HEK293 (cell line): Measurements from ENCODE around the gene RSPRY1.

Source experiments
- CTCF ChIA-PET: fragments of 350-600 bp; formaldehyde crosslinking; extraction: SDS; loops from one replicate; lab custom pipeline; 2021; ENCODE audit warnings: antibody characterized with exemption; lab: Yijun Ruan, JAX
- POLR2A ChIA-PET: fragments of 300-600 bp; formaldehyde crosslinking; extraction: SDS; loops from one replicate; lab custom pipeline; 2020; ENCODE audit warnings: antibody characterized with exemption, inconsistent platforms; lab: Yijun Ruan, JAX
- H3K27ac ChIP-seq: fragments of 200-500 bp; sonication (Bioruptor generic); 2 replicates; pipeline ENCODE4 v1.5.1; 2014; ENCODE audit warnings: low read depth, low read length, control low read depth, inconsistent platforms; ENCODE audit errors: extremely low read depth
- H3K36me3 ChIP-seq, 2 experiments: fragments of 200-500 bp in 1 of 2; sonication (Bioruptor generic) in 1 of 2; 1 replicate in 1 of 2; 2 replicates in 1 of 2; pipeline ENCODE4 v1.5.1; 2014 to 2017; ENCODE audit warnings: inconsistent platforms in 2 of 2, low read length in 2 of 2; ENCODE audit not compliant: control insufficient read depth in 2 of 2, insufficient read depth in 1 of 2
- H3K4me1 ChIP-seq: fragments of 200-500 bp; sonication (Bioruptor generic); 2 replicates; pipeline ENCODE4 v1.5.1; 2014; ENCODE audit warnings: mild to moderate bottlenecking, low read length, inconsistent platforms; ENCODE audit not compliant: control insufficient read depth, insufficient read depth
- H3K4me3 ChIP-seq: 2 replicates; pipeline ENCODE4 v1.5.1; 2011; ENCODE audit warnings: low read depth, mild to moderate bottlenecking, control low read depth, low read length, moderate library complexity
- H3K9me3 ChIP-seq: fragments of 200-500 bp; sonication (Bioruptor generic); 2 replicates; pipeline ENCODE4 v1.5.1; 2014; ENCODE audit warnings: low read depth, low read length, inconsistent platforms; ENCODE audit not compliant: control insufficient read depth, insufficient read depth
- BCL11B ChIP-seq: fragments of 450-650 bp; formaldehyde crosslinking; IDR thresholded peaks from 2 replicates; pipeline ENCODE4 v1.5.1; 2016; ENCODE audit warnings: low read depth, missing biosample characterization, missing genetic modification characterization
- KLF16 ChIP-seq: fragments of 450-650 bp; formaldehyde crosslinking; IDR thresholded peaks from 2 replicates; pipeline ENCODE4 v1.5.1; 2017; ENCODE audit warnings: missing biosample characterization, missing genetic modification characterization
- KLF17 ChIP-seq: fragments of 450-650 bp; formaldehyde crosslinking; IDR thresholded peaks from 2 replicates; pipeline ENCODE4 v1.5.1; 2016; ENCODE audit warnings: missing biosample characterization, missing genetic modification characterization
- SP2 ChIP-seq: fragments of 450-650 bp; formaldehyde crosslinking; IDR thresholded peaks from 2 replicates; pipeline ENCODE4 v1.5.1; 2016; ENCODE audit warnings: missing biosample characterization, missing genetic modification characterization
- YY2 ChIP-seq: fragments of 450-650 bp; formaldehyde crosslinking; IDR thresholded peaks from 2 replicates; pipeline ENCODE4 v1.5.1; 2016; ENCODE audit warnings: missing biosample characterization, missing genetic modification characterization
- ZBTB1 ChIP-seq: fragments of 450-650 bp; formaldehyde crosslinking; IDR thresholded peaks from 2 replicates; pipeline ENCODE4 v1.5.1; 2016; ENCODE audit warnings: missing biosample characterization, missing genetic modification characterization
- ZBTB44 ChIP-seq: fragments of 450-650 bp; IDR thresholded peaks from 2 replicates; pipeline ENCODE4 v1.5.1; 2018; ENCODE audit warnings: missing biosample characterization, mild to moderate bottlenecking, missing genetic modification characterization
- ZBTB7A ChIP-seq: fragments of 450-650 bp; formaldehyde crosslinking; IDR thresholded peaks from 2 replicates; pipeline ENCODE4 v1.5.1; 2016; ENCODE audit warnings: low read depth, missing biosample characterization, missing genetic modification characterization
- ZFP3 ChIP-seq: fragments of 450-650 bp; formaldehyde crosslinking; IDR thresholded peaks from 2 replicates; pipeline ENCODE4 v1.5.1; 2016; ENCODE audit warnings: low read depth, missing biosample characterization, missing genetic modification characterization
- ZNF10 ChIP-seq: fragments of 450-650 bp; formaldehyde crosslinking; IDR thresholded peaks from 2 replicates; pipeline ENCODE4 v1.5.1; 2017; ENCODE audit warnings: missing biosample characterization, missing genetic modification characterization
- ZNF155 ChIP-seq: fragments of 450-650 bp; formaldehyde crosslinking; IDR thresholded peaks from 2 replicates; pipeline ENCODE4 v1.5.1; 2016; ENCODE audit warnings: missing biosample characterization, missing genetic modification characterization
- ZNF157 ChIP-seq: fragments of 450-650 bp; formaldehyde crosslinking; IDR thresholded peaks from 2 replicates; pipeline ENCODE4 v1.5.1; 2016; ENCODE audit warnings: missing biosample characterization, missing genetic modification characterization
- ZNF211 ChIP-seq: fragments of 450-650 bp; formaldehyde crosslinking; IDR thresholded peaks from 2 replicates; pipeline ENCODE4 v1.5.1; 2016; ENCODE audit warnings: low read depth, missing biosample characterization, missing genetic modification characterization
- ZNF266 ChIP-seq: fragments of 450-650 bp; formaldehyde crosslinking; IDR thresholded peaks from 2 replicates; pipeline ENCODE4 v1.5.1; 2016; ENCODE audit warnings: missing biosample characterization, missing genetic modification characterization, low read depth
- ZNF416 ChIP-seq: fragments of 450-650 bp; formaldehyde crosslinking; IDR thresholded peaks from 2 replicates; pipeline ENCODE4 v1.5.1; 2016; ENCODE audit warnings: missing biosample characterization, missing genetic modification characterization
- ZNF423 ChIP-seq: fragments of 450-650 bp; formaldehyde crosslinking; IDR thresholded peaks from 2 replicates; pipeline ENCODE4 v1.5.1; 2016; ENCODE audit warnings: missing biosample characterization, missing genetic modification characterization
- ZNF426 ChIP-seq: fragments of 450-650 bp; formaldehyde crosslinking; IDR thresholded peaks from 2 replicates; pipeline ENCODE4 v1.5.1; 2017; ENCODE audit warnings: missing biosample characterization, missing genetic modification characterization, mild to moderate bottlenecking, inconsistent platforms, moderate library complexity
- ZNF530 ChIP-seq: fragments of 450-650 bp; formaldehyde crosslinking; IDR thresholded peaks from 2 replicates; pipeline ENCODE4 v1.5.1; 2016; ENCODE audit warnings: low read depth, missing biosample characterization, missing genetic modification characterization
- ZNF580 ChIP-seq: fragments of 450-650 bp; formaldehyde crosslinking; IDR thresholded peaks from 2 replicates; pipeline ENCODE4 v1.5.1; 2016; ENCODE audit warnings: missing biosample characterization, missing genetic modification characterization
- ZNF596 ChIP-seq: fragments of 450-650 bp; IDR thresholded peaks from 2 replicates; pipeline ENCODE4 v1.5.0; 2018; ENCODE audit warnings: missing biosample characterization, mild to moderate bottlenecking, missing genetic modification characterization, moderate library complexity
- ZNF707 ChIP-seq: fragments of 450-650 bp; formaldehyde crosslinking; IDR thresholded peaks from 2 replicates; pipeline ENCODE4 v1.5.1; 2016; ENCODE audit warnings: missing biosample characterization, missing genetic modification characterization
- ZNF76 ChIP-seq: fragments of 450-650 bp; formaldehyde crosslinking; IDR thresholded peaks from 2 replicates; pipeline ENCODE4; 2016; ENCODE audit warnings: low read depth, missing biosample characterization, missing genetic modification characterization, borderline replicate concordance
- ZNF843 ChIP-seq: fragments of 450-650 bp; formaldehyde crosslinking; IDR thresholded peaks from 2 replicates; pipeline ENCODE4 v1.5.1; 2016; ENCODE audit warnings: missing biosample characterization, missing genetic modification characterization
- ZSCAN4 ChIP-seq: fragments of 450-650 bp; formaldehyde crosslinking; IDR thresholded peaks from 2 replicates; pipeline ENCODE4 v1.5.1; 2017; ENCODE audit warnings: missing biosample characterization, missing genetic modification characterization

The RSPRY1 gene

GRCh38 chr16:57150682-57151330 lies 35.3 kb upstream of the RSPRY1 start:
- POLR2A ChIA-PET, result no interaction called here
- Histone ChIP-seq H3K27ac (no peak overlapping the region), H3K4me1 (no peaks in the 10 kb centered on the region), H3K9me3 (no peaks in the 10 kb centered on the region)
- CTCF ChIA-PET, result interaction anchor here (0.6 to 2.4 kb wide), 3 partner anchors 18 to 67 kb away, joined by 3 to 15 read pairs (median 6); no protein-coding TSS in a partner anchor
- TF ChIP-seq ZBTB7A (tag by site-specific recombination) (no peak), ZBTB44 (tag by site-specific recombination) (no peak), YY2 (tag by site-specific recombination) (no peak), ZNF426 (no peak), ZNF157 (tag by site-specific recombination) (no peak), ZNF580 (tag by site-specific recombination) (no peak), ZNF416 (tag by site-specific recombination) (no peak), KLF17 (tag by site-specific recombination) (no peak)
- TF ChIP-seq, all 188 proteins: peak for 0
- H3K4me3 ChIP-seq, result no peak overlapping the region
- peaks cover 15 to 48% of the 10 kb centered on the region in 2 experiments; a peak in 2 of 3 replicates for H3K36me3 ChIP-seq

- ChIA-PET CTCF (interaction anchor here (0.5 to 2.4 kb wide), 5 partner anchors 17 to 200 kb away, joined by 3 to 15 read pairs (median 6); no protein-coding TSS in a partner anchor), POLR2A (no interaction called here)
- Histone ChIP-seq H3K36me3 (peaks cover 17 to 53% of the 10 kb centered on the region in 2 experiments; a peak in 2 of 3 replicates), H3K27ac (no peak overlapping the region), H3K4me3 (no peak overlapping the region), H3K4me1 (no peaks in the 10 kb centered on the region), H3K9me3 (no peaks in the 10 kb centered on the region)
- TF ChIP-seq ZNF596 (tag by site-specific recombination), result no peak
- TF ChIP-seq ZNF843 (tag by site-specific recombination), result no peak
- TF ChIP-seq KLF16 (tag by site-specific recombination), result no peak
- no peak for TF ChIP-seq BCL11B (tag by site-specific recombination)
- no peak for TF ChIP-seq ZNF530 (tag by site-specific recombination)
- TF ChIP-seq ZNF10 (tag by site-specific recombination), result no peak
- no peak for TF ChIP-seq ZFP3 (tag by site-specific recombination)
- TF ChIP-seq SP2 (tag by site-specific recombination), result no peak
- TF ChIP-seq ZNF423 (tag by site-specific recombination), result no peak
- no peak for TF ChIP-seq ZBTB1 (tag by site-specific recombination)
- TF ChIP-seq ZNF707 (tag by site-specific recombination), result no peak
- TF ChIP-seq ZNF211 (tag by site-specific recombination), result no peak
- TF ChIP-seq ZNF76, result no peak
- no peak for TF ChIP-seq ZNF266
- TF ChIP-seq ZSCAN4 (tag by site-specific recombination), result no peak
- TF ChIP-seq ZNF155, result no peak
These were observed 34.8 kb upstream of the RSPRY1 start for GRCh38 chr16:57151369-57151768.
